Gastrocnemius medialis (tissue), 4 donors: ENCODE measurements around the gene SETD3. TPM values are rescaled to one million over a fixed set of nuclear protein-coding genes. Genes with fewer than 3 reads are reported as not detected.

Experiments
- ATAC-seq, 2 donors: fragments of 150-250 bp; one replicate each; pipeline ENCODE4 v1.9.1; 2016
- DNase-seq, 2 donors: peaks; one replicate each; pipeline ENCODE4 v3.0.0-alpha.2; 2019
- H3K27ac ChIP-seq, 4 donors: fragments of 200-600 bp; sonication (generic); 1 replicate in 1 of 4; 2 replicates in 3 of 4; pipeline ENCODE4 v1.5.1; 2016 to 2018; ENCODE audit warnings: mild to moderate bottlenecking in 2 of 4, moderate library complexity in 1 of 4
- H3K27me3 ChIP-seq, 3 donors: fragments of 200-600 bp; sonication (generic) in 2 of 3; 1 replicate in 1 of 3; 2 replicates in 2 of 3; pipeline versions ENCODE4 v1.5.1 to v1.6.0; 2016 to 2019; ENCODE audit warnings: mild to moderate bottlenecking in 1 of 3, moderate library complexity in 1 of 3
- H3K36me3 ChIP-seq, 2 donors: fragments of 200-600 bp; sonication (generic) in 1 of 2; one replicate each; pipeline ENCODE4 v1.5.1; 2017 to 2018
- H3K4me1 ChIP-seq, 2 donors: fragments of 200-600 bp; sonication (generic) in 1 of 2; one replicate each; pipeline ENCODE4 v1.5.1; 2016 to 2017; ENCODE audit warnings: mild to moderate bottlenecking in 2 of 2
- H3K4me3 ChIP-seq, 4 donors: fragments of 200-600 bp; sonication (generic) in 3 of 4; 1 replicate in 1 of 4; 2 replicates in 3 of 4; pipeline ENCODE4 v1.5.1; 2016 to 2019; ENCODE audit warnings: mild to moderate bottlenecking in 2 of 4
- H3K9me3 ChIP-seq, 3 donors: fragments of 200-600 bp; sonication (generic) in 2 of 3; 1 replicate in 1 of 3; 2 replicates in 2 of 3; pipeline ENCODE4 v1.5.1; 2016 to 2019
- POLR2A ChIP-seq, 2 donors: fragments of 450-650 bp; IDR thresholded peaks; one replicate each; pipeline ENCODE4 v1.6.1; 2017; ENCODE audit warnings: antibody characterized with exemption in 2 of 2, mild to moderate bottlenecking in 2 of 2, moderate library complexity in 2 of 2
- in situ Hi-C, 4 donors: fragments of 200-750 bp; cut with MboI; loops; one replicate each; pipeline versions ENCODE4 v1.15.0 to v1.8.0; 2017; ENCODE audit warnings: low sequenced_read_pairs in 4 of 4
- intact Hi-C: fragments of 100-400 bp; cut with DNase I; formaldehyde crosslinking; loops from one replicate; pipeline ENCODE4 v1.15.1; 2023; ENCODE audit warnings: low total_unique reads
- total RNA-seq, 4 donors: library from RNA; depleted of rRNA; stranded (reverse); fragments of >200 nt; gene quantifications; one replicate each; pipeline versions ENCODE4 v1.1.0 to v1.2.3, GENCODE V29; 2016
- TF ChIP-seq, protein P1 (sequence below), 5 experiments: fragments of 450-650 bp in 3 of 5; fragments of 200-600 bp in 2 of 5; sonication (generic) in 2 of 5; IDR thresholded peaks in 4 of 5; conservative IDR thresholded peaks in 1 of 5; 1 replicate in 4 of 5; 2 replicates in 1 of 5; pipeline ENCODE4 v1.5.1; 2016 to 2019; ENCODE audit warnings: antibody characterized with exemption in 5 of 5, mild to moderate bottlenecking in 3 of 5, moderate library complexity in 3 of 5

Gene SETD3
- total RNA-seq, 4 donors from 2014 or later, result 116 to 170 (median 117) TPM

DNA sequence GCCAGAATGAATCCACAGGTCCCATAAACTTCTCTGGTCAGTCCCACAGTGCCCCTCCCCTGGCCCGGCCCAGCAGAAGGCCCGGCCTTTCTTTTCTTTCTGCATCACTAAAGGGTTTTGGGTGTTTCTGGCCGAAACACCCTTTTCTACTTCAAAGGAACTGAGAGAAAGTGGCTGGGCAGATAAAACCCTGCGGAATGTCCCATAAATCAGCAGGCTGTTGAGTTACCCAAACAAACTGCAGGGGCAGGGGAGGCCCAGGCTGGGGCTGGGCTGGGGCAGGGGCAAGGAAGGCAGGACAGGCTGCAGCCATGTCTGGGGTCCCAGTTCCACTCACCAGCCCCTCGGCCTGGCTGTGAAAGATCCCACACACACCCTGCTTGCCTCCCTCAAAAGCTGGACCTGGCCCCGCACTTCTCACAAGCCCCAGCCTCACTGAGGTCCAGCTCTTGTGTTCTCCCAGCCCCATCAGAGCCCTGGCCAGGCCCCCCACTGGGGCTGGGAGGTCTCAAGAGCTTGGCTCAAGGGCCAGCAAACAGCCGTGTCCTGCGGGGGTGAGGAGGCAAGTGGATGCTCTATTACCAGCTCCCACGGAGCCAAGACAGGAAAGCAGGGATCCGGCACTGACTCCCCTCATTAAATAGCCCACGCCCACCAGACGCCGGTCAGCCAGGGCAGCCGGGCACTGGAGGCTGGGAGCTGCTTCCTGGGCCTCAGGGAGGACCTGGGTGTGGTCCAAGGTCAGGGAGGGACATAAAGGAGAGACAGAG, 42.5 kb upstream of the SETD3 start:
- no peak for TF ChIP-seq POLR2A (IDR thresholded peaks at IDR 0.05)
- TF ChIP-seq, protein P1, sequence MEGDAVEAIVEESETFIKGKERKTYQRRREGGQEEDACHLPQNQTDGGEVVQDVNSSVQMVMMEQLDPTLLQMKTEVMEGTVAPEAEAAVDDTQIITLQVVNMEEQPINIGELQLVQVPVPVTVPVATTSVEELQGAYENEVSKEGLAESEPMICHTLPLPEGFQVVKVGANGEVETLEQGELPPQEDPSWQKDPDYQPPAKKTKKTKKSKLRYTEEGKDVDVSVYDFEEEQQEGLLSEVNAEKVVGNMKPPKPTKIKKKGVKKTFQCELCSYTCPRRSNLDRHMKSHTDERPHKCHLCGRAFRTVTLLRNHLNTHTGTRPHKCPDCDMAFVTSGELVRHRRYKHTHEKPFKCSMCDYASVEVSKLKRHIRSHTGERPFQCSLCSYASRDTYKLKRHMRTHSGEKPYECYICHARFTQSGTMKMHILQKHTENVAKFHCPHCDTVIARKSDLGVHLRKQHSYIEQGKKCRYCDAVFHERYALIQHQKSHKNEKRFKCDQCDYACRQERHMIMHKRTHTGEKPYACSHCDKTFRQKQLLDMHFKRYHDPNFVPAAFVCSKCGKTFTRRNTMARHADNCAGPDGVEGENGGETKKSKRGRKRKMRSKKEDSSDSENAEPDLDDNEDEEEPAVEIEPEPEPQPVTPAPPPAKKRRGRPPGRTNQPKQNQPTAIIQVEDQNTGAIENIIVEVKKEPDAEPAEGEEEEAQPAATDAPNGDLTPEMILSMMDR (IDR thresholded peaks at IDR 0.05 in 4 of 5, conservative IDR thresholded peaks at IDR 0.05 in 1 of 5), result no peak

DNA sequence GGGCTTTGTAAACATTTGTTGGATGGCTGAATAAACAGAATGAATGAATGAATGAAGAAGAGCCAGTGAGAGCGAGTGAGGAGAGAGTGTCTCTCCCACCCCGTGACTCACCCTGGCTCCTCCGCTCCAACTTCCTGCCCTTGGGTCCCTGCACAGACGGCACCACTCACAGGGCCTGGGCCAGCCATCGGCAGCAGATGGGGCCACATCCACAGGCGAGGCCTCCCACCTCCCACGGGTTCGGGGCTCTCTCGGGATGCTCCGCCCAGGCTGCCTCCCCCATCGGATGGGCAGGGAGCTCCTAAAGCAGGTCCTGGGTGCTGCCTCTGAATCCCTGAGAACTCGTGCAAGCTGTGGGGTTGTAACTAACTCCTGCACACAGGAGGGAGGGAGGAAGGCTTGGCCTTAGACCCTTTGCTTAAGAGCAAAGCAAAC, 41.8 kb upstream of the SETD3 start:
- DNase-seq (no peak), ATAC-seq (no peak)
- Histone ChIP-seq H3K27me3 (no peaks in the 10 kb centered on the region), H3K36me3 (no peaks in the 10 kb centered on the region), H3K4me1 (no peaks in the 10 kb centered on the region), H3K4me3 (no peak overlapping the region), H3K27ac (no peak overlapping the region), H3K9me3 (no peaks in the 10 kb centered on the region)
- intact Hi-C loops, result no loop called here
- in situ Hi-C loops, result loop anchor here (5.0 to 10.0 kb wide), 3 partner anchors 102 to 112 kb away; no protein-coding TSS in a partner anchor
- TF ChIP-seq POLR2A (IDR thresholded peaks at IDR 0.05), result no peak
- TF ChIP-seq, protein P1 (IDR thresholded peaks at IDR 0.05 in 4 of 5, conservative IDR thresholded peaks at IDR 0.05 in 1 of 5), result no peak

More for the DNA sequence above, 42.5 kb upstream of the SETD3 start:
- intact Hi-C loops (no loop called here), in situ Hi-C loops (loop anchor here (5.0 to 10.0 kb wide), 3 partner anchors 102 to 112 kb away; no protein-coding TSS in a partner anchor)
- DNase-seq (no peak), ATAC-seq (no peak)
- no peaks in the 10 kb centered on the region for H3K36me3 ChIP-seq
- no peaks in the 10 kb centered on the region for H3K27me3 ChIP-seq
- H3K9me3 ChIP-seq, result no peaks in the 10 kb centered on the region
- no peak overlapping the region for H3K4me3 ChIP-seq
- H3K4me1 ChIP-seq, result no peaks in the 10 kb centered on the region
- peak overlapping the region in 1 of 4 donors; percentile 21 for H3K27ac ChIP-seq

- no peaks in the 10 kb centered on the region for H3K36me3 ChIP-seq
- no peak overlapping the region for H3K4me3 ChIP-seq
- no peaks in the 10 kb centered on the region for H3K27me3 ChIP-seq
- H3K9me3 ChIP-seq, result no peaks in the 10 kb centered on the region
- in situ Hi-C loops (loop anchor here (5.0 to 10.0 kb wide), 3 partner anchors 103 to 113 kb away; no protein-coding TSS in a partner anchor), intact Hi-C loops (no loop called here)
- H3K4me1 ChIP-seq, result no peaks in the 10 kb centered on the region
- TF ChIP-seq POLR2A (IDR thresholded peaks at IDR 0.05), result no peak
- TF ChIP-seq, protein P1 (IDR thresholded peaks at IDR 0.05 in 4 of 5, conservative IDR thresholded peaks at IDR 0.05 in 1 of 5), result no peak
- H3K27ac ChIP-seq, result no peak overlapping the region
- DNase-seq (no peak), ATAC-seq (no peak)
Observed at GRCh38 chr14:99522025-99522401, 41.4 kb upstream of the SETD3 start.

DNA sequence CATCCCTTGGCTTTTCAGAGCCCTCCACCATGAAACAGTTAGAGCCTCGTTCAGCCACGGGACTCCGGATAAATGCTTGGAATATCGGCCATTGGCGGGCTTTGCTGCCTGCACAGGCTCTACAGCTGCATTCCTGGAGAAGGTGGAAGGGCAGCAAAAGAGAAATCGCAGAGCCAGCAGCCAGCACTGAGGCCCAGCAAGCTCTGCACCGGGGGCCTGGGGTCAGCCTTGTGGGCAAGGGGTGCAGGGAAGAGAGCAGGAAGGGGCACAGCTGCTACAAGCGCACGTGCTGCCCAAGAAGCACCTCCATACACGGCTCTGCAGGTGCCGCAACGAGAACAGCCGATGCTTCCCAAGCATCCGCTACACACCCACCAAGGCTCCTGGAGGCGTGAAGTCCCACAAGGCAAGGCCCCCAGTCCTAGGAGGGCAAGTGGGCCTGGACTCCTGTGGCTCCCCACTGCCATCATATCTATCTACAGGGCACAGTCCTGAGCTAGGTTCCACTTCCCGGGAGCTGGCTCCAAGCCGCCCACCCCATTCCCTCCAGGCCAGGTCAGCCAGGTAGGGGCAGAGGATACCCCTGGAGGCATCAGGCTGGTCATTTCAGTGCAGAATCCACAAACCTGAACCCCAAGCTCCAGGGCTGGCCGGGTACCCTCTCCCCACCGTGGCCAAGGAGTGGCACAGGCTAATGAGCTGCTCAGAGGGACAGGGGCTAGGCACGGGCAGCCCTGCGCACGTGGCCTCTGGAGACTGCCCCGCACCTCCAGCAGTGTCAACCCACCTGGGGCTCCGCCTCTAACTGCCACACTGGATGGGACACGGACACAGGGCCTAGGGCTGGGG, 40.7 kb upstream of the SETD3 start:
- Histone ChIP-seq H3K9me3 (no peaks in the 10 kb centered on the region), H3K4me3 (no peak overlapping the region), H3K27ac (no peak overlapping the region), H3K36me3 (no peaks in the 10 kb centered on the region), H3K27me3 (no peaks in the 10 kb centered on the region), H3K4me1 (no peaks in the 10 kb centered on the region)
- DNase-seq, result no peak
- TF ChIP-seq, protein P1 (IDR thresholded peaks at IDR 0.05 in 4 of 5, conservative IDR thresholded peaks at IDR 0.05 in 1 of 5), result no peak
- TF ChIP-seq POLR2A (IDR thresholded peaks at IDR 0.05), result no peak
- intact Hi-C loops (no loop called here), in situ Hi-C loops (loop anchor here (5.0 to 10.0 kb wide), 3 partner anchors 103 to 113 kb away; no protein-coding TSS in a partner anchor)
- no peak for ATAC-seq
